ENCODE data around the gene PIAS4.

Gene PIAS4

DNA sequence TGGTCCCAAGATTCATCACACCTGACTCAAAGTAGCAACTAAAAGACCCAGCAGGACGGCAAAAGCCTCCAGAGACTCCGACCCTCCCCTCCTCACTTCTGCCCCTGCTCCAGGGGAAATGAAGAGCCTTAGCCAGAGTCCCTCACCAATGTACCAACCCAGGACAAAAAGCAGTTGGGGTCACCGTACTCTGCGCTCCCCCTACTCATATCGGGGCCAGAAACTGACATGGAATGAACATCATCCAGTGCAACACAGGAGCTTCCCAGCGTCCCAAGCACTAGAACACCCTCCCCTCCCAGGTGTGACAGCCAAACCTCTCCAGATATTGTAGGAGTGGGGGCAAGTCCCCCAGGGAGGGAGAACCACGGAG lies 24.0 kb upstream of the PIAS4 start:
- TF ChIP-seq, protein P1, sequence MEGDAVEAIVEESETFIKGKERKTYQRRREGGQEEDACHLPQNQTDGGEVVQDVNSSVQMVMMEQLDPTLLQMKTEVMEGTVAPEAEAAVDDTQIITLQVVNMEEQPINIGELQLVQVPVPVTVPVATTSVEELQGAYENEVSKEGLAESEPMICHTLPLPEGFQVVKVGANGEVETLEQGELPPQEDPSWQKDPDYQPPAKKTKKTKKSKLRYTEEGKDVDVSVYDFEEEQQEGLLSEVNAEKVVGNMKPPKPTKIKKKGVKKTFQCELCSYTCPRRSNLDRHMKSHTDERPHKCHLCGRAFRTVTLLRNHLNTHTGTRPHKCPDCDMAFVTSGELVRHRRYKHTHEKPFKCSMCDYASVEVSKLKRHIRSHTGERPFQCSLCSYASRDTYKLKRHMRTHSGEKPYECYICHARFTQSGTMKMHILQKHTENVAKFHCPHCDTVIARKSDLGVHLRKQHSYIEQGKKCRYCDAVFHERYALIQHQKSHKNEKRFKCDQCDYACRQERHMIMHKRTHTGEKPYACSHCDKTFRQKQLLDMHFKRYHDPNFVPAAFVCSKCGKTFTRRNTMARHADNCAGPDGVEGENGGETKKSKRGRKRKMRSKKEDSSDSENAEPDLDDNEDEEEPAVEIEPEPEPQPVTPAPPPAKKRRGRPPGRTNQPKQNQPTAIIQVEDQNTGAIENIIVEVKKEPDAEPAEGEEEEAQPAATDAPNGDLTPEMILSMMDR (conservative IDR thresholded peaks at IDR 0.05; ENCODE audit: low read depth, low read length) = no peak
- no peak for DNase-seq (ENCODE audit: low read depth)
- peak overlapping the region; percentile 100 for H3K4me3 ChIP-seq (ENCODE audit: low read length)

DNA sequence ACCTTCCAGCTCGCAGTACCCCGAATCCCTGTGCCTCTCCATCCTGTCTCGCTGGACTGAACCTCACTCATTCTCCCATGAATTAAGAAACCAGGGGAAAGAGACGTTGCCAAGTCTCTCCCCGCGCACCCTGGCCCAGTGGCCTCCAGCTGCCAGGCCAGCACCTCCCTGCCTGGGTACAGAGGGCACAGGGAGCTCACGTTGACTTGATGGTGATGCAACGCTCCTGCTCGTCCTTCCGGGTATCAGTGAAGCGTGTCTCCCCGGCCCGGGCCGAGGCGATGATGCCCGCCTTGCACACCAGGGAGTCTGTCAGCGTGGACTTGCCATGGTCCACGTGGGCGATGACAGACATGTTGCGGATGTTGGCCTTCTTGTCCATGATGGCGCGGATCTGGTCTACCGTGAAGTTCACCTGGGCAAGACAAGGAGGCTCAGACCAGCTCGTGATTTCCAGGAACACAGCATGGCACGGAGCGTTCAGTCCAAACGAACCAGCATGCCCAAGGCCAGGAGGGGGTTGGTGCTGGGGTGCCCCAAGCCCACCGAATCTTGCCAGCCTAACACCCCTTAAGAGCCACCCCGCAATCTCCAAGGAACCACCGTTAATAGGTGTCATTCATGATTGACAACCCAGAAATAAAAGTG lies 23.5 kb upstream of the PIAS4 start:
- DNase-seq (ENCODE audit: low read depth) = no peak
- TF ChIP-seq, protein P1 (conservative IDR thresholded peaks at IDR 0.05; ENCODE audit: low read depth, low read length) = no peak
- peak overlapping the region; percentile 100 for H3K4me3 ChIP-seq (ENCODE audit: low read length)

DNA sequence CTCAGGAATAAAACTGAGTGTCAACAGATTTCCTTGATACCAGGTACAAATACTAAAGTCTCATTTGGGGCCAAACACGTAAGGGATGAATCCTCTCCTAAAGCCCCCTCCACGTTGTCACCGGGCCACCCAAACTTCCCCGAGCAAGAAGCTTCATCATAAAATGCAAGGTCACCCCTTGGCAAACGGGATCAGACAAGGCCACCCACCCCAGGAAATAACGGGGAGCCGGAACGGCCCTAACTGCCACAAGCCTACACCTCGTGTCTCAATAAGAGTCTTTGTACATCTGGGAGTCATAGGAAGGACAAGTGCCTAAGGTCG lies 23.0 kb upstream of the PIAS4 start:
- no peak for DNase-seq (ENCODE audit: low read depth)
- H3K4me3 ChIP-seq (ENCODE audit: low read length) = peak overlapping the region; percentile 100
- TF ChIP-seq, protein P1 (conservative IDR thresholded peaks at IDR 0.05; ENCODE audit: low read depth, low read length) = no peak

DNA sequence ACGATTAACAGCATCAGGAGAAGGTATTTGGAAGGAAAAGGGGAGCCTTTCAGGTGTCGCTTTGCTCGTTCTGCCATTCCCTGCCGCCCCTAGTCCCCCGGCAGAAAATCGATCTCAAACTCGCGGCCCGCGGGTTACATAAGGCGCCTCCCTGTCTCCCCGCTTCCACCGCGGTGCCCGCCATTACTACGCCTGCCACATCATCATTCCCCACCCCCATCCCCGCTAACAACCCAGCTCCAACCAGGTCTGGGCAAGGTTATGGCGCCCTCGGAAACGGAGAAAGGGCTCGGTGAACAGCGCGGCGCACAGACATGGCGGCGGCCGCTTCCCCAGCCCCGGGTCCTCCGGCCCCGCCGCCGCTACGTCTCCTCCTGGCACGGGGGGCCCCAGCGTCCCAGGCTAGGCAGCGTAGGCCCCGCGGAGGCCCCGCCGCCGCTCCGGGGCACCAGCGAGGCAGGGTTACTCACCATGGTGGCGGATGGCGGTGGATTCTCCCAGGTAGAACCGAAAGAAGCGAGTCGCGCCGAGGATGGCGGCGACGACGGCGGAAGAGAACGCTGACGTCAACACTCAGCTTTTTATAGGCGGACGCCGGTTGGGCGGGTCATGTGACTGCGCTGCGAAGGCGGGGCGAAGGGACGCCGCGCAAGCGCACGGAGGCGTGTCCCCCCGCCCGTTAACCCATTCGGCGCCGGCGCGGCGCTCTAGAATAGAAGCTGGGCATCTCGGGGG lies 22.5 kb upstream of the PIAS4 start, which contains the start of gene EEF2:
Gene EEF2 (minus strand): TSS at position 556 of the 735 bp plus-strand sequence. CDS start 83 bp downstream, at position 473.
- H3K4me3 ChIP-seq (ENCODE audit: low read length) = peak within 1 kb of the TSS; percentile 100
- TF ChIP-seq, protein P1 (conservative IDR thresholded peaks at IDR 0.05; ENCODE audit: low read depth, low read length) = no peak

DNA sequence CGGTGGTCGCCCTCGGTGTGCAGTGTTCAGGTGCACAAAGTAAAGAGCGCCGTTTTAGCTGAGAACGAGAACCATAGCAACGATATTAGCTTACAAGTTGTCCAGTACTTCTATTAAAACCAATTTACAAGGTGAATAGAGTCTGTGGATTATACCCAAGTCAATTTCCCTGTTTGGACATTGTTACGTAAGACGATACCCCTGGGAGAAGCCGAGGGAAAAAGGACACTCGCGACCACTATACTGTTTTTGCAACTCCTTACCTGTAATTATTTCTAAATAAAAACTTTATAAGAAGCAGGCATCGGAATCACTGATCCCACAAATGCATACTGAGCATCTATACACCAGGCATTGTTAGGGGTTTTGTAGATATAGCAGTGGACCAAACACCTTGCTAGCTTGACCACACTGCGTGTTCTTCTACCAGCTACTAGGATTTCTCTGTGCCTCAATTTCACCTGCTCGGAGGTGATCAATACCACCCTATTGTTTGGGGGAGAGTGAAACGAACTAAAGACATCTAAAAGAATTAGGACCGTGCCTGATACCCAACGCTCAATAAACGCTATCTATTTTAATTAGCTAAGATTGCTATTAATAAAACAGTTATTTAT lies 21.8 kb upstream of the PIAS4 start:
- TF ChIP-seq, protein P1 (conservative IDR thresholded peaks at IDR 0.05; ENCODE audit: low read depth, low read length) = no peak
- H3K4me3 ChIP-seq (ENCODE audit: low read length) = peak overlapping the region; percentile 100
- no peak for DNase-seq (ENCODE audit: low read depth)

More for the DNA sequence above, 22.5 kb upstream of the PIAS4 start, which contains the start of gene EEF2:
- DNase-seq (ENCODE audit: low read depth) = no peak

DNA sequence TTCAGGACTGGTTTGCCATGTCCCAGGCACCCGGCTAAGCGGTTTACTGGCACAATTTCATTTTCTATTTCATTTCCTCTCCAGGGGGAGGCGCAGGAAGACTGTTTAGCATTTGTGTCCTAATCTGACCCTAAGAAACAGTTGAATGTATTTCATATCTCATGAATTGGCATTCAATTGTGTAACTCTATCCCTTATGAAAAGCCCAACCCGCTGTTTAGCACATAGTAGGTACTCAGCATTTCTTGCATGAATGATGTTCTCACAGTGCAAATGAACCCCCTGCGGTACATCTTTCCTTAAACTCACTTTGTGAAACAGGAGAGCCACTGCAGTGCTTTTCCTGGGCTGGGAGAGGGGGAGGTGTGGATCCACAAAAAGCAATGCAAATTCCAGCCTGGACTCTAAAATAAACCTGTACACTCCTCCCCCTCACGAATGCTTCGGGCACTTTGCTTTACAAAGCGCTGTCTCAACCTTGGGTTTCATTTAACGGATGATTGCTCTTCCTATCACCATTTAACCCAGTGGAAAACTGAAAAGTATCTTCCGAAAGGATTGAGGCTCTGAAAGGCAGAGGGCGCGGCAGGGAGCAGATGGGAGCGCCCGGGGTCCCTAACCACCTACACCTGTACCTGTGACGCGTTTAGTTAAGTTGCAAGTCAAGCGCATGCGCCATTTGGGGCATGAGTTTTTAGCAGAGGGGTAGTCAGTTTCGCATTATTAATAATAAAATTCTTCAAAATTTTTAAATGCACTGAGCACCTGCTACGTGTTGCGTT lies 21.1 kb upstream of the PIAS4 start:
- H3K4me3 ChIP-seq (ENCODE audit: low read length) = peak overlapping the region; percentile 100
- DNase-seq (ENCODE audit: low read depth) = no peak
- TF ChIP-seq, protein P1 (conservative IDR thresholded peaks at IDR 0.05; ENCODE audit: low read depth, low read length) = peak; percentile 63

All from retinal pigment epithelial cell (primary cell).